CD4-positive, alpha-beta T cell (primary cell): Measurements from ENCODE around the gene KIAA1328. TPM values are rescaled to one million over a fixed set of nuclear protein-coding genes. Genes with fewer than 3 reads are reported as not detected.
A peak's percentile ranks its signal among the peaks of the same experiment; 100 is the strongest.

Source experiments
- ATAC-seq: fragments of 200-7000 bp; cut with Tn5 transposase; one replicate; pipeline ENCODE4 v1.10.0; 2022; ENCODE audit warnings: mild to moderate bottlenecking; ENCODE audit not compliant: poor library complexity
- CTCF ChIA-PET: fragments of 350-600 bp; sonication (Branson Sonifier 250); formaldehyde crosslinking; loops from one replicate; lab custom pipeline; 2021; ENCODE audit warnings: antibody characterized with exemption, inconsistent platforms; lab: Charles Lee
- POLR2A ChIA-PET: fragments of 350-600 bp; sonication (Branson Sonifier 250); formaldehyde crosslinking; loops from one replicate; lab custom pipeline; 2021; ENCODE audit warnings: antibody characterized with exemption, inconsistent platforms; lab: Charles Lee
- DNase-seq, 14 experiments: peaks; one replicate each; pipeline ENCODE4 v3.0.0-alpha.2; 2013 to 2020; ENCODE audit warnings: mixed read lengths in 2 of 14
- H3K27ac ChIP-seq, 2 donors: one replicate each; pipeline versions ENCODE4 v1.5.1 to v1.7.0; 2013; ENCODE audit warnings: low read length in 2 of 2, low read depth in 1 of 2, mild to moderate bottlenecking in 1 of 2
- H3K27me3 ChIP-seq, 2 experiments: 1 replicate in 1 of 2; 2 replicates in 1 of 2; pipeline versions ENCODE4 v1.6.1 to v1.7.0; 2013; ENCODE audit warnings: low read length in 2 of 2, control low read depth in 1 of 2, mild to moderate bottlenecking in 1 of 2, moderate library complexity in 1 of 2; ENCODE audit not compliant: insufficient read depth in 2 of 2, control insufficient read depth in 1 of 2
- H3K36me3 ChIP-seq: one replicate; pipeline ENCODE4 v1.6.1; 2013; ENCODE audit warnings: low read length, control low read depth; ENCODE audit not compliant: insufficient read depth
- H3K4me1 ChIP-seq: one replicate; pipeline ENCODE4 v1.6.1; 2013; ENCODE audit warnings: low read length, control low read depth; ENCODE audit not compliant: insufficient read depth
- H3K4me3 ChIP-seq: one replicate; pipeline ENCODE4 v1.5.1; 2013; ENCODE audit warnings: mild to moderate bottlenecking, low read length, moderate library complexity
- H3K9me3 ChIP-seq, 2 experiments: 1 replicate in 1 of 2; 2 replicates in 1 of 2; pipeline versions ENCODE4 v1.6.1 to v1.7.0; 2013; ENCODE audit warnings: low read length in 2 of 2, mild to moderate bottlenecking in 2 of 2, control low read depth in 1 of 2, moderate library complexity in 1 of 2; ENCODE audit not compliant: control insufficient read depth in 1 of 2, insufficient read depth in 1 of 2
- H3K27ac Mint-ChIP-seq: one replicate; pipeline ENCODE4 v1.8.0; 2020; ENCODE audit warnings: mixed read lengths
- H3K27me3 Mint-ChIP-seq: one replicate; pipeline ENCODE4 v1.8.0; 2021; ENCODE audit warnings: mixed read lengths
- H3K36me3 Mint-ChIP-seq: one replicate; pipeline ENCODE4 v1.8.0; 2021; ENCODE audit warnings: low read depth, mixed read lengths
- H3K4me1 Mint-ChIP-seq: one replicate; pipeline ENCODE4 v1.8.0; 2021; ENCODE audit warnings: low read depth, mixed read lengths
- H3K4me3 Mint-ChIP-seq: one replicate; pipeline ENCODE4 v1.8.0; 2020; ENCODE audit warnings: mild to moderate bottlenecking, mixed read lengths
- H3K9me3 Mint-ChIP-seq: one replicate; pipeline ENCODE4 v1.8.0; 2020; ENCODE audit warnings: mixed read lengths
- CTCF ChIP-seq: fragments of 200-600 bp; IDR thresholded peaks from one replicate; pipeline ENCODE4 v1.8.0; 2022; ENCODE audit warnings: antibody characterized with exemption, mild to moderate bottlenecking
- intact Hi-C, 2 experiments: fragments of 100-400 bp; cut with DNase I in 1 of 2; cut with micrococcal nuclease in 1 of 2; formaldehyde crosslinking; loops; one replicate each; pipeline versions ENCODE4 v1.15.1 to v1.9.0; 2023 to 2025; cut with DNase I, micrococcal nuclease
- polyA plus RNA-seq, 2 donors: library from polyadenylated mRNA; unstranded; fragments of 120-200 nt; gene quantifications; one replicate each; pipeline ENCODE4 v1.2.1, GENCODE V29; 2013
- total RNA-seq, 174 experiments: library from RNA in 2 of 174; stranded (reverse) in 2 of 174; gene quantifications; one replicate each; pipeline ENCODE4 v1.2.3 and lab custom pipeline; 2021 to 2026

The KIAA1328 gene
- 1 to 10 TPM; 8.7 to 9.4 TPM for total RNA-seq
- 7.6 TPM for polyA plus RNA-seq (2013, experiment 1 of 2)
- polyA plus RNA-seq (2013, experiment 2 of 2) = 10.6 TPM
- 2.9 to 29.2 (median 12.3) reads per million in 172 experiments for total RNA-seq (lab: John Stamatoyannopoulos, UW)

- ChIA-PET POLR2A (interaction anchor here (0.9 to 2.2 kb wide), 4 partner anchors 17 to 1588 kb away, joined by 4 to 12 read pairs (median 6); partner anchors contain the start of genes ELP2, INO80C, SLC39A6 and ZNF397), CTCF (interaction anchor here (0.6 to 1.2 kb wide), 5 partner anchors 11 to 762 kb away, joined by 3 to 4 read pairs (median 3); no protein-coding TSS in a partner anchor)
- no peaks in the 10 kb centered on the region for H3K27me3 ChIP-seq
- peak; percentile 63 for TF ChIP-seq CTCF
- Mint-ChIP-seq H3K9me3 (no peaks in the 10 kb centered on the region), H3K27ac (peak within 1 kb of the TSS; percentile 73), H3K36me3 (peaks cover 5% of the 10 kb centered on the region), H3K4me1 (peaks cover 60% of the 10 kb centered on the region), H3K4me3 (peak within 1 kb of the TSS; percentile 87), H3K27me3 (no peaks in the 10 kb centered on the region)
- peak within 1 kb of the TSS; percentile 86 for H3K4me3 ChIP-seq
- DNase-seq (peak; percentile 68 to 96 (median 83)), ATAC-seq (peak; percentile 90)
- H3K4me1 ChIP-seq = peaks cover 24% of the 10 kb centered on the region
- intact Hi-C loops = loop anchor here (2.0 to 10.0 kb wide), 6 partner anchors 701 to 1584 kb away; partner anchors contain the start of genes RMP24 (in 2 of the 2), ELP2 (in 1 of the 2), INO80C (in 1 of the 2) and RPRD1A (in 1 of the 2)
- H3K36me3 ChIP-seq = no peaks in the 10 kb centered on the region
- no peaks in the 10 kb centered on the region for H3K9me3 ChIP-seq
- peak within 1 kb of the TSS; percentile 58 to 78 for H3K27ac ChIP-seq
These were observed at the start of gene KIAA1328, which contains the start of gene TPGS2 for GRCh38 chr18:36828630-36829361. TSS of gene KIAA1328 (plus strand) at chr18:36829127. CDS start at chr18:36829139, 12 bp downstream. TSS of gene TPGS2 (minus strand) at chr18:36829002. CDS start at chr18:36828767, 235 bp downstream.

- no peak for TF ChIP-seq CTCF
- H3K9me3 ChIP-seq = no peaks in the 10 kb centered on the region
- ATAC-seq = no peak
- H3K27me3 ChIP-seq = no peaks in the 10 kb centered on the region
- ChIA-PET CTCF (interaction anchor here (1.2 kb wide), 1 partner anchor 12 kb away, joined by 3 read pairs; no protein-coding TSS in a partner anchor), POLR2A (no interaction called here)
- no peak for DNase-seq
- H3K36me3 ChIP-seq = no peaks in the 10 kb centered on the region
- Mint-ChIP-seq H3K27me3 (no peaks in the 10 kb centered on the region), H3K4me3 (no peak overlapping the region), H3K36me3 (peaks cover 14% of the 10 kb centered on the region), H3K27ac (no peak overlapping the region), H3K9me3 (no peaks in the 10 kb centered on the region), H3K4me1 (no peaks in the 10 kb centered on the region)
- H3K4me1 ChIP-seq = no peaks in the 10 kb centered on the region
- H3K27ac ChIP-seq = no peak overlapping the region
- H3K4me3 ChIP-seq = no peak overlapping the region
- intact Hi-C loops = no loop called here
These were observed 48.2 kb upstream of the KIAA1328 start for GRCh38 chr18:36780748-36781147.

GRCh38 chr18:36782710-36783109 lies 46.2 kb upstream of the KIAA1328 start:
- no peak for ATAC-seq
- CTCF ChIA-PET = no interaction called here

More at GRCh38 chr18:36782710-36783109, 46.2 kb upstream of the KIAA1328 start:
- no peak overlapping the region for H3K27ac Mint-ChIP-seq
- no peak for DNase-seq
- H3K9me3 Mint-ChIP-seq = no peaks in the 10 kb centered on the region
- Histone ChIP-seq H3K27ac (no peak overlapping the region), H3K27me3 (no peaks in the 10 kb centered on the region), H3K36me3 (peaks cover 2% of the 10 kb centered on the region), H3K4me1 (no peaks in the 10 kb centered on the region), H3K4me3 (no peak overlapping the region), H3K9me3 (peaks cover 0 to 3% of the 10 kb centered on the region in 2 experiments)
- no peak for TF ChIP-seq CTCF
- H3K4me3 Mint-ChIP-seq = no peak overlapping the region
- H3K4me1 Mint-ChIP-seq = no peaks in the 10 kb centered on the region
- POLR2A ChIA-PET = no interaction called here
- no peaks in the 10 kb centered on the region for H3K27me3 Mint-ChIP-seq
- H3K36me3 Mint-ChIP-seq = peaks cover 22% of the 10 kb centered on the region
- intact Hi-C loops = no loop called here
